ENCODE data around the gene ORAI1. TPM values are rescaled to one million over a fixed set of nuclear protein-coding genes. Genes with fewer than 3 reads are reported as not detected.

Gene ORAI1
- polyA plus RNA-seq, 1 donor (not counting 4 experiments of a cell fraction or from before 2014, with no cell fraction given), result 17.1 TPM

DNA sequence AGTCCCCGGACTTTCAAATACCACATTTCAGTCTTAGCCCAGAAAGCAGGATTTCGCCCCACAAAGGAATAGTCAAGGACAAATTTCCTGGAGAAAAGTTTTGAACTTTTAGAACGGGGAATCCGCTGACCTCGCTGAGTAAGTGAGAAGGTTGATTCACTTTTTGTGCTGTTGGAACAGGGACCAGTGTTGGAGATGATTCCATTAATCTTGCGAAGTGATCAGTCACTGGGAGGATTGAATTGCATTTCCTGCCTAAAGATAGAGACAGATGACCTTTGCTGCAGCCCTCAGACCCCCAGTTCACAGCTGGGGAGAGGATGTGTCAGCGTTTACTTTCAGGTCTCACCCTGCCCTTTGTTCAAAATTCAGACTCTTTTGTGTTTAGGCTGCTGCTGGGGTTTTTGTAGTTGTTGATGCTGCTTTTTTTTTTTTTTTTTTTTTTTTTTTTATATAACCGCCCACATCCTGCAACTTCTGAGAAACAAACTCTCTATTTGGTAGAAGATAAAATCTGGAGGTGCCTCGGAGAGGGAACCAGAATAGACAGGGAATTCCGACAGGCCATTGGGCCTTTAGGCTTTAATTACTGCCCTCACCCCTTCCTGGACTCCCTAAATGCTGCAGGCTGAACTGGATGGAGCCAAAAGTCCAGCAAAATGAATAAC lies 35.7 kb upstream of the ORAI1 start:
- FAIRE-seq, result peak; percentile 29
- dilution Hi-C loops (cut with MboI; ENCODE audit: extremely low pct_ligation_motif_present, low sequenced_read_pairs), result no loop called here

GRCh38 chr12:121592320-121592719 lies 34.0 kb upstream of the ORAI1 start:
- Histone ChIP-seq H3K4me2 (ENCODE audit: control insufficient read depth, extremely low read depth, insufficient read depth, low read depth, low read length) (no peak overlapping the region), H3K27ac (ENCODE audit: control insufficient read depth, insufficient read depth, low read length) (no peak overlapping the region), H3K27me3 (ENCODE audit: control insufficient read depth, extremely low read depth, insufficient read depth, low read length) (no peaks in the 10 kb centered on the region), H3K79me2 (ENCODE audit: control insufficient read depth, insufficient read depth, low read length) (no peaks in the 10 kb centered on the region), H3K9me3 (ENCODE audit: control insufficient read depth, low read depth, low read length) (no peaks in the 10 kb centered on the region), H3K9me1 (ENCODE audit: control insufficient read depth, extremely low read depth, insufficient read depth, low read length) (no peaks in the 10 kb centered on the region), H4K20me1 (ENCODE audit: control insufficient read depth, extremely low read depth, insufficient read depth, low read length) (no peaks in the 10 kb centered on the region), H3K36me3 (ENCODE audit: control insufficient read depth in 2 of 2, extremely low read depth in 1 of 2, insufficient read depth in 2 of 2, low read length in 2 of 2) (no peaks in the 10 kb centered on the region), H3K4me3 (ENCODE audit: control insufficient read depth in 2 of 3, extremely low read depth in 1 of 3, insufficient read depth in 2 of 3, low read depth in 1 of 3, low read length in 3 of 3) (no peak overlapping the region), H3K9ac (ENCODE audit: control insufficient read depth, extremely low read depth, insufficient read depth, low read length) (no peak overlapping the region), H3K4me1 (ENCODE audit: control insufficient read depth, extremely low read depth, insufficient read depth, low read length) (peaks cover 4% of the 10 kb centered on the region), H2AFZ (ENCODE audit: control insufficient read depth, low read length) (no peak overlapping the region)
- FAIRE-seq, result no peak
- DNase-seq (ENCODE audit: low read depth, low spot score), result no peak
- no peak for TF ChIP-seq EZH2 (IDR thresholded peaks at IDR 0.05; ENCODE audit: low read length)
- TF ChIP-seq, protein P1, sequence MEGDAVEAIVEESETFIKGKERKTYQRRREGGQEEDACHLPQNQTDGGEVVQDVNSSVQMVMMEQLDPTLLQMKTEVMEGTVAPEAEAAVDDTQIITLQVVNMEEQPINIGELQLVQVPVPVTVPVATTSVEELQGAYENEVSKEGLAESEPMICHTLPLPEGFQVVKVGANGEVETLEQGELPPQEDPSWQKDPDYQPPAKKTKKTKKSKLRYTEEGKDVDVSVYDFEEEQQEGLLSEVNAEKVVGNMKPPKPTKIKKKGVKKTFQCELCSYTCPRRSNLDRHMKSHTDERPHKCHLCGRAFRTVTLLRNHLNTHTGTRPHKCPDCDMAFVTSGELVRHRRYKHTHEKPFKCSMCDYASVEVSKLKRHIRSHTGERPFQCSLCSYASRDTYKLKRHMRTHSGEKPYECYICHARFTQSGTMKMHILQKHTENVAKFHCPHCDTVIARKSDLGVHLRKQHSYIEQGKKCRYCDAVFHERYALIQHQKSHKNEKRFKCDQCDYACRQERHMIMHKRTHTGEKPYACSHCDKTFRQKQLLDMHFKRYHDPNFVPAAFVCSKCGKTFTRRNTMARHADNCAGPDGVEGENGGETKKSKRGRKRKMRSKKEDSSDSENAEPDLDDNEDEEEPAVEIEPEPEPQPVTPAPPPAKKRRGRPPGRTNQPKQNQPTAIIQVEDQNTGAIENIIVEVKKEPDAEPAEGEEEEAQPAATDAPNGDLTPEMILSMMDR (optimal IDR thresholded peaks at IDR 0.05 in 1 of 3, IDR thresholded peaks at IDR 0.05 in 1 of 3, conservative IDR thresholded peaks at IDR 0.05 in 1 of 3; ENCODE audit: extremely low read depth in 1 of 3, insufficient read depth in 2 of 3, low read length in 3 of 3), result no peak
- dilution Hi-C loops (cut with MboI; ENCODE audit: extremely low pct_ligation_motif_present, low sequenced_read_pairs), result no loop called here

More for the DNA sequence above, 35.7 kb upstream of the ORAI1 start:
- no peaks in the 10 kb centered on the region for H3K79me2 ChIP-seq (ENCODE audit: control insufficient read depth, insufficient read depth, low read length)
- DNase-seq (ENCODE audit: low read depth, low spot score), result no peak
- peaks cover 4% of the 10 kb centered on the region for H3K4me1 ChIP-seq (ENCODE audit: control insufficient read depth, extremely low read depth, insufficient read depth, low read length)
- H3K27me3 ChIP-seq (ENCODE audit: control insufficient read depth, extremely low read depth, insufficient read depth, low read length), result no peaks in the 10 kb centered on the region
- TF ChIP-seq, protein P1 (optimal IDR thresholded peaks at IDR 0.05 in 1 of 3, IDR thresholded peaks at IDR 0.05 in 1 of 3, conservative IDR thresholded peaks at IDR 0.05 in 1 of 3; ENCODE audit: extremely low read depth in 1 of 3, insufficient read depth in 2 of 3, low read length in 3 of 3), result no peak
- no peak for TF ChIP-seq EZH2 (IDR thresholded peaks at IDR 0.05; ENCODE audit: low read length)
- peak overlapping the region in 1 of 3 experiments; percentile 1 for H3K4me3 ChIP-seq (ENCODE audit: control insufficient read depth in 2 of 3, extremely low read depth in 1 of 3, insufficient read depth in 2 of 3, low read depth in 1 of 3, low read length in 3 of 3)
- peak overlapping the region; percentile 4 for H3K9ac ChIP-seq (ENCODE audit: control insufficient read depth, extremely low read depth, insufficient read depth, low read length)
- H3K36me3 ChIP-seq (ENCODE audit: control insufficient read depth in 2 of 2, extremely low read depth in 1 of 2, insufficient read depth in 2 of 2, low read length in 2 of 2), result no peaks in the 10 kb centered on the region
- no peaks in the 10 kb centered on the region for H3K9me1 ChIP-seq (ENCODE audit: control insufficient read depth, extremely low read depth, insufficient read depth, low read length)
- H2AFZ ChIP-seq (ENCODE audit: control insufficient read depth, low read length), result peak overlapping the region; percentile 60
- peak overlapping the region; percentile 29 for H3K27ac ChIP-seq (ENCODE audit: control insufficient read depth, insufficient read depth, low read length)
- no peaks in the 10 kb centered on the region for H3K9me3 ChIP-seq (ENCODE audit: control insufficient read depth, low read depth, low read length)
- H4K20me1 ChIP-seq (ENCODE audit: control insufficient read depth, extremely low read depth, insufficient read depth, low read length), result no peaks in the 10 kb centered on the region
- peak overlapping the region; percentile 45 for H3K4me2 ChIP-seq (ENCODE audit: control insufficient read depth, extremely low read depth, insufficient read depth, low read depth, low read length)
